Mucosa of descending colon (tissue), 3 donors: Measurements from ENCODE around the gene CIROP. TPM values are rescaled to one million over a fixed set of nuclear protein-coding genes. Genes with fewer than 3 reads are reported as not detected.

Experiments
- ATAC-seq: fragments of 200-7000 bp; cut with Tn5 transposase; one replicate; pipeline ENCODE4 v1.9.1; 2020; ENCODE audit warnings: mild to moderate bottlenecking, moderate library complexity
- DNase-seq, 3 donors: peaks; one replicate each; pipeline ENCODE4 v3.0.0-alpha.2; 2020
- H3K36me3 ChIP-seq: fragments of 200-600 bp; one replicate; pipeline ENCODE4 v1.8.0; 2021; ENCODE audit warnings: low read depth, mild to moderate bottlenecking
- H3K4me1 ChIP-seq: fragments of 200-600 bp; one replicate; pipeline ENCODE4 v1.8.0; 2021; ENCODE audit warnings: low read depth, mild to moderate bottlenecking
- H3K4me3 ChIP-seq: fragments of 200-600 bp; one replicate; pipeline ENCODE4 v1.8.0; 2021; ENCODE audit warnings: mild to moderate bottlenecking
- H3K9me3 ChIP-seq: fragments of 200-600 bp; one replicate; pipeline ENCODE4 v1.8.0; 2021; ENCODE audit warnings: mild to moderate bottlenecking
- intact Hi-C, 2 donors: fragments of 100-400 bp; cut with DNase I in 1 of 2; cut with micrococcal nuclease in 1 of 2; formaldehyde crosslinking; loops; one replicate each; pipeline versions ENCODE4 v1.11.0 to v1.11.1; 2022; cut with DNase I, micrococcal nuclease
- total RNA-seq, 3 donors: library from RNA; stranded (reverse); fragmentation: NEBNext Ultra II Directional in 2 of 3; extraction: Animal tissue kit (Norgen Biotek cat#: 25700) in 2 of 3; gene quantifications; one replicate each; pipeline versions ENCODE4 v1.2.1 to v1.2.4, GENCODE V29; 2021 to 2023
- TF ChIP-seq, protein P1 (sequence below): fragments of 200-600 bp; IDR thresholded peaks from one replicate; pipeline ENCODE4 v1.8.0; 2022; ENCODE audit warnings: antibody characterized with exemption, mild to moderate bottlenecking
- donor health status: DM: no; HTN: no; CAD: no; lungs with moderate emphysema.
- donor health status: DM: no; HTN: no; CAD: no.
- donor health status: DM: no; HTN: yes; CAD: no.

CIROP gene
- total RNA-seq, 3 donors from 2014 or later = 0.13 TPM; not detected in 2

DNA sequence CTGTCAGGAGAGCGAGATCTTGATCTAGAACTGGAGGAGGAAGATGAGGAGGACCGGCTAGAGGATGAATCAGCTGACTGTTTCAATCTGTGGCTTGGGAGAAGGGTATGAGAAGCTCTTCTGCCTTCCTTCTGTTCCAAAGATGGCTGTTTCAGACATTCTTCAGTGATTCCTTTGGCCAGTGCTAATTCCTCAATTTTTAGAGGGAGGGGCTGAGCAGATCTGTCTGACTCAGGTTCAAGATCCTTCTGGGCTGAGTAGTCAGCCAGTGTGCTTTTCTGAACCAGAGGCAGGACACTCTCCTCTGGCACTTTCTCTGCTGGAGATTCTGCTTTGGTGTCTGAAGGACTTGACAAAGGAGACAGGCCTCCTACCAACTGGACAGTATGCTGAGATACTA is 25.1 kb downstream of the CIROP start:
- intact Hi-C loops = no loop called here

GRCh38 chr14:23078692-23079116 is 26.1 kb downstream of the CIROP start:
- H3K4me1 ChIP-seq = no peaks in the 10 kb centered on the region
- DNase-seq (peak in 1 of 3 donors; percentile 58), ATAC-seq (peak; percentile 92)
- intact Hi-C loops = no loop called here
- TF ChIP-seq, protein P1, sequence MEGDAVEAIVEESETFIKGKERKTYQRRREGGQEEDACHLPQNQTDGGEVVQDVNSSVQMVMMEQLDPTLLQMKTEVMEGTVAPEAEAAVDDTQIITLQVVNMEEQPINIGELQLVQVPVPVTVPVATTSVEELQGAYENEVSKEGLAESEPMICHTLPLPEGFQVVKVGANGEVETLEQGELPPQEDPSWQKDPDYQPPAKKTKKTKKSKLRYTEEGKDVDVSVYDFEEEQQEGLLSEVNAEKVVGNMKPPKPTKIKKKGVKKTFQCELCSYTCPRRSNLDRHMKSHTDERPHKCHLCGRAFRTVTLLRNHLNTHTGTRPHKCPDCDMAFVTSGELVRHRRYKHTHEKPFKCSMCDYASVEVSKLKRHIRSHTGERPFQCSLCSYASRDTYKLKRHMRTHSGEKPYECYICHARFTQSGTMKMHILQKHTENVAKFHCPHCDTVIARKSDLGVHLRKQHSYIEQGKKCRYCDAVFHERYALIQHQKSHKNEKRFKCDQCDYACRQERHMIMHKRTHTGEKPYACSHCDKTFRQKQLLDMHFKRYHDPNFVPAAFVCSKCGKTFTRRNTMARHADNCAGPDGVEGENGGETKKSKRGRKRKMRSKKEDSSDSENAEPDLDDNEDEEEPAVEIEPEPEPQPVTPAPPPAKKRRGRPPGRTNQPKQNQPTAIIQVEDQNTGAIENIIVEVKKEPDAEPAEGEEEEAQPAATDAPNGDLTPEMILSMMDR = no peak
- H3K9me3 ChIP-seq = no peaks in the 10 kb centered on the region
- H3K4me3 ChIP-seq = no peak overlapping the region
- H3K36me3 ChIP-seq = peaks cover 5% of the 10 kb centered on the region

More for the DNA sequence above, 25.1 kb downstream of the CIROP start:
- Histone ChIP-seq H3K36me3 (peaks cover 9% of the 10 kb centered on the region), H3K4me3 (no peak overlapping the region), H3K9me3 (no peaks in the 10 kb centered on the region), H3K4me1 (no peaks in the 10 kb centered on the region)
- no peak for DNase-seq
- TF ChIP-seq, protein P1 = no peak
- ATAC-seq = no peak

- H3K4me1 ChIP-seq = no peaks in the 10 kb centered on the region
- intact Hi-C loops = no loop called here
- no peaks in the 10 kb centered on the region for H3K9me3 ChIP-seq
- DNase-seq (no peak), ATAC-seq (no peak)
- TF ChIP-seq, protein P1 = no peak
- H3K36me3 ChIP-seq = peaks cover 5% of the 10 kb centered on the region
- no peak overlapping the region for H3K4me3 ChIP-seq
These were observed 26.8 kb downstream of the CIROP start for GRCh38 chr14:23077962-23078361.

DNA sequence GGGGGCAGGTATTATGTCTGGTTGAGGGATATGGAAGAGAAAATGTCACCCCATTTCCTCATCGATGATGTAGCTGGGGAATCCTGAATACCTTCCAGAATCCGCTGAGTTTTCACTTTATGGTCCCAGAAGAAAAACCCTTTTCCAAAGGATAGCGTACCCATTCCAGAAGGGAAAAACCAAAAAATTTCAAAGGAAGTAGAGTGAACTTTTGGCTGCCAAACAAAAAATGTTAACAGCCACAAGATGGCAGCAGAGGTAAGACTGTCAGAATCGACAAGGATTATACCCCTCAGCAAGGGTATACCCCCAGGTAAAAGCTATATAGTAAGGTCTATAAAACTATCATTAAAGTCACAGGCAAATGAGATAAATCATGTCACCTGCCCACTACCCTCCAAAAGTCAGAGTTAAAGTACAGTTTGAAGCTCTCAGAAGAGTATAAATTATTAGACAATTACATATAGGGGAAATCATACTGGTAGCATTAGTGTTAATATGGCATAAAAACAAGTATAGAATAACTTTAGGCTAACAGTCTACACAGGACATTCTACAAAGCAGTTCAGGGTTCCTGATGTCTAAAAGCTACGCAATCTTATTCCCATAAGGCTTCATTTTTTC is 27.9 kb downstream of the CIROP start:
- peaks cover 5% of the 10 kb centered on the region for H3K36me3 ChIP-seq
- intact Hi-C loops = no loop called here
- TF ChIP-seq, protein P1 = peak; percentile 19
- H3K4me3 ChIP-seq = no peak overlapping the region
- ATAC-seq (peak; percentile 25), DNase-seq (no peak)
- H3K4me1 ChIP-seq = peaks cover 11% of the 10 kb centered on the region
- H3K9me3 ChIP-seq = no peaks in the 10 kb centered on the region

- H3K4me3 ChIP-seq = no peak overlapping the region
- ATAC-seq (no peak), DNase-seq (no peak)
- peaks cover 21% of the 10 kb centered on the region for H3K4me1 ChIP-seq
- H3K9me3 ChIP-seq = no peaks in the 10 kb centered on the region
- H3K36me3 ChIP-seq = peaks cover 5% of the 10 kb centered on the region
- intact Hi-C loops = no loop called here
- TF ChIP-seq, protein P1 = no peak
These were observed 29.9 kb downstream of the CIROP start for GRCh38 chr14:23074906-23075305.
